IPS-NIHi7 (cell line): Measurements from ENCODE around the gene MYO7A.
A peak's percentile ranks its signal among the peaks of the same experiment; 100 is the strongest.

Experiments used
- DNase-seq: peaks from one replicate; pipeline ENCODE4 v3.0.0; 2012; ENCODE audit warnings: mixed read lengths; ENCODE audit errors: extremely low spot score

MYO7A gene

DNA sequence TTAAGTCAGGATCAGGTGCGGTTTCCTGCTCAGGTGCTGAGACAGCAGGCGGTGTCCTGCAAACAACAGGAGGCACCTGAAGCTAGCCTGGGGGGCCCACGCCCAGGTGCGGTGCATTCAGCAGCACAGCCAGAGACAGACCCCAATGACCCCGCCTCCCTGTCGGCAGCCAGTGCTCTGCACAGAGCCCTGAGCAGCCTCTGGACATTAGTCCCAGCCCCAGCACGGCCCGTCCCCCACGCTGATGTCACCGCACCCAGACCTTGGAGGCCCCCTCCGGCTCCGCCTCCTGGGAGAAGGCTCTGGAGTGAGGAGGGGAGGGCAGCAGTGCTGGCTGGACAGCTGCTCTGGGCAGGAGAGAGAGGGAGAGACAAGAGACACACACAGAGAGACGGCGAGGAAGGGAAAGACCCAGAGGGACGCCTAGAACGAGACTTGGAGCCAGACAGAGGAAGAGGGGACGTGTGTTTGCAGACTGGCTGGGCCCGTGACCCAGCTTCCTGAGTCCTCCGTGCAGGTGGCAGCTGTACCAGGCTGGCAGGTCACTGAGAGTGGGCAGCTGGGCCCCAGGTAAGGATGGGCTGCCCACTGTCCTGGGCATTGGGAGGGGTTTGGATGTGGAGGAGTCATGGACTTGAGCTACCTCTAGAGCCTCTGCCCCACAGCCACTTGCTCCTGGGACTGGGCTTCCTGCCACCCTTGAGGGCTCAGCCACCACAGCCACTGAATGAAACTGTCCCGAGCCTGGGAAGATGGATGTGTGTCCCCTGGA is at the start of gene MYO7A:
TSS of gene MYO7A (plus strand) at position 327 of the 772 bp plus-strand sequence. CDS start 2,389 bp downstream, outside the sequence.
- peak; percentile 69 for DNase-seq

DNA sequence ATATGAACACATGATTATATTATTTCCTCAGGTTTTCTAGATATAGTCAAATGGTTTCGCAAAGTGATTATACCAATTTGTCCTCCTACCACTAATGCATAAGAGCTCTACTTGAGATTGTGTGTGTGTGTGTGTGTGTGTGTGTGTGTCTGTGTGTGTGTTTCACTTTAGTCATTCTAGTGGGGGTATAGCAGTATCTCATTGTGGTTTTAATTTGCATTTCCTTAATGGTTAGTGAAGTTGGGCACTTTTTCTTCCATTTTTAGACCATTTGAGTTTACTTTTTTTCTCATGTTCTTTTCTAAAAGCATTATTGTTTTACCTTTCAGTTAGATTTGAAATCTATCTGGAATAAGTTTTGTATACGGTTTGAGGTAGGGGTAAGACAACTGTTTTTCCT is 48.4 kb upstream of the MYO7A start:
- no peak for DNase-seq

DNA sequence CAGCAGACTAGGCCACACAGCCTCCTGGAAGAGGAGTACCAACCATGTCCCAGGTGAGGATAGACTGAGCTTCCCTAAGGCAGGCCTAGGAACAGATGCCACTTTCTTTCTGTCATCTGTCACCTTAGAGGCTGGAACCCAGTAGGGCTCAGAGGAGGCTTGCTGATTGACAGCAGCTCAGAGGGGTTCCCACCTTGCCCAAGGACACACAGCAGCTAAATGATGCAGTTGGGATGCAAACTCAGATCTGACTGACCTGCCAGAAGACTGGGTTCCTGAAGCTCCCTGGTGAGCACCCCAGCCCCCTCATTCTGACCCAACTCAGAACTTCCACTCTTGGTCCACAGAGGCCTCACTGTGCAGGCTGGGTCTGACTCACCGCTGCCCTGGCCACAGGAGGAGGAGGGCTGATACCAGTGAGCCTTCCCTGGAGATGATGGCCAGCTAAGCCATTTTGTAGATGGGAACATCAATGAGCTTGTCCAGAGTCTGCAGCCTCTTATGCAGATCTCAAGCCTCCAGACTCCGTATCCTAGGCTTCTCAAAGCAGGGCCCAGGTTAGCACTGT is 47.3 kb upstream of the MYO7A start:
- no peak for DNase-seq

DNA sequence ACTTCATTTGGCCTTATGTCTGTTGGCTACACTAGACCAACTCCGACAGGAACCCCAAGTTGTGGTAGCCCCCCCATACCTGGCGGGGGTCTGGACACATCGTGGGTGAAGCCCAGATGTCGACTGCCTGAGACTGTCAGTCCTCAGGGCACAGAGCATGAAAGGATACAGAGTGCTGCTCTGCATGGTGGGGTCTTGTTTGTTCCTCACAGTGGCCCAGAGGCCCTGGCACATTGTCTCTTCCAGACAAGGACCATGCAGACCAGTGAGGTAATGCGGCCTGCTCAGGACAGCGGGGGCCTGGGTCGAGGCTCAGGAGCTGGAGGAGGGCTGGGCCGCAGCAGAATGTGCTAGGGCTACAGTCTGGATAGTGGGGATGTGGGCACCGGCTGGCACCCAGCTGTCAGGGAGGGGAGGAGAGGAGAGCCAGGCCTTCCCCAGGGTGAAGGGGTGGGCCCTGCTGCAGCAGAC is 46.6 kb upstream of the MYO7A start:
- DNase-seq: no peak

DNA sequence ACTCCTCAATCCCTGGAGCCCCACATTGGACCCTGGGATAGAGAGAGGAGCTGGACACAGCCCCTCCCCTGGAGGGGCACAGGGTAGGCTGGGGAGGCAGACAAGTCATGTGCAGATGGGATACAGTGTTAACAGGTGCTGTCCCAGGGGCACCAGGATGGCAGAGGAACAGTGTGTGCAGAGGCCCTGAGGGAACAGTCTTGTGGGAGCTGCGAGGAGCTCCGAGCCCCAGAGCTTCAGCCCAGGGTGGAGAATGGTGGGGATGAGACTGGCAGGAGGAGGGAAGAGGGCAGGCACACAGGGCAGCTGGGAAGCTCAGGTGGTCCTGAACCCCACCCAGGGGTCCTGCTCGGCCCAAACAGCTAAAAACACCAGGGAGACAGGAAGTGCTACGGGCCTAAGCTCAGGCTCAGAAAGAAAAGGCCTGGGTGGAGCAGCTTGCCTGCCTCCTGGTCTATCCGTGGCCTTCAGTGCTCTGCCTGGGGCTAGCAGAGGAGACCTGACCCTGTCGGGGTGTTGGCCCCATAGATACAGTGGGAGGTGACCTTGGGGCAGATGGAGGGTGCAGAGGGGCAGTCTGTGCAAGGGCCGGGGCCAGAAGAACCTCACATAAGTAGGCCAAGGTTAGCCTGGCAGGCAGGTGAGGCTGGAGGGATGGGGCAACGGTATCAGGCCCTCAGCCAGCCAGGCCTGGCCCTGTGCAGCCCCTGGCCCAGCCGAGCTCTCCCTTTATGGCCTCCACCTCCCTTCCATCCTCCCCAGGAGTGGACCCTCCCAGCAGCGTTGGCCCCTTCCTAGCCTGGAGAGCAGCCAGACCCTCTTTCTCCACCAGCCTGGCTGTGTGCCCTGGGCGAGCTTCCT is 45.8 kb upstream of the MYO7A start:
- no peak for DNase-seq

DNA sequence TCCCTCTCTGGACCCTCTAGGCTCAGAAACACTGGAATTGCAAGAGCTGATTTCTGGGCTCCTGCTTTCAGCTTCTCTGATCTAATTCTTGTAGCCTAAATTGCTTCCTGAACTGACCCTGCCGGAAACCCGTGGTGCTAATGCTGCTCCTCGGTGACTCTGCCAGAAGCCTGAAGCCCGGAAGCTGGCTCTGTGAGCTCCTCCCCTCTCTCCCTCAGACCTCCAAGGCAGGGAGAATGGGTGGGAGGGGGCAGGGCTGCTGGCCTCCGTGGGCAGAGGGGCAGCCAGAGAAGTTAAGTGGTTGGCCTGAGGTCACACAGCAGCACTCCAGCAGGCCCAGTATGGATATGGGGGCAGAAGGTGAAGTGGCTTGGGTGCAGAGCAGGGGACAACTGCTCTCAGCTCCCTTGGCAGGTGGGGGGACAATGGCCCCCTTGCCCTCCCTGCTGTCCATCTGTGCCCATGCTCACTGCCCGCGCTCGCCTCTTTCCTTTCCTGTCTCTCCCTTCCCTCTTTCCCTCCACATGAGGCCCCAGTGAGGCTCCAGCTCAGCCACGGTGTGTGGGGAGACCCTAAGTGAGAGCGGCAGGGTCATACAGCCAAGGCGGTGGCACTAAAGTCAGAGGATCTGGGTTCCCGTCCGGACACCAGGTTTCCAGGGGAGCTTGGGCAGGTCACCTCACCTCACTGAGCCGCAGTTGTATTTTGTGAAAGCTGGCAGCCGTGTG is 45.0 kb upstream of the MYO7A start:
- no peak for DNase-seq

DNA sequence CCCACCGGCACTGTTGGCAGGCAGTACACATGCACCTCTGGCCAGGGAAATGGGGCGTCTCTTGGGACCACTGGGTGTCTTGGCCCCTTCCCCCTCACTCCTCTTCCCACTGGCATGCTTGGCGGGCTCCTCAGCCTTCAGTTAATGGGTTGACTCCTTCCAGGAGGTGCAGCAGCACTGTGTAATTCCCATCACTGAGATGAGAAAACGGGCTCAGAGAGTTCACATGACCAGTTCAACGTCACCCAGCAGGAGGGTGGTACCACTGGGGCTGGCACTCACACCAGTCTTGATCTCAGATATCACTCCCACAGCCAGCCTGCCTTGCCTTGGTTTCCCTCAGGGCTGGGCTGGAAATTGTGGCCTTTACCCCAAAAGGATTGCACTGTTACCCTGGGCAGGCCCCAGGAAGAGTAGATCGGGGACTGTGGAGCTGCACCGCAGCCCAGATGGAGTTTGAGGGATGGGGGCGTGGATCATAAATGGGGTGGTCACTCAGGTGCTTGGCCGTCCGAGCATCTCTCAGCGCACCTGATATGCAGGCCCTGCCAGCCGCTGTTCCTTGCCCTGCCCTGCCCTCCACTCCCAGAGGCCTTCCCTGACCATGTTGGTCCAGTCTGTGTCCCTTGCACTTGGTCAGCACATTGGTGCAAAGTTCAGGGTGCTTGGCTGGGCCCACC is 44.3 kb upstream of the MYO7A start:
- no peak for DNase-seq

DNA sequence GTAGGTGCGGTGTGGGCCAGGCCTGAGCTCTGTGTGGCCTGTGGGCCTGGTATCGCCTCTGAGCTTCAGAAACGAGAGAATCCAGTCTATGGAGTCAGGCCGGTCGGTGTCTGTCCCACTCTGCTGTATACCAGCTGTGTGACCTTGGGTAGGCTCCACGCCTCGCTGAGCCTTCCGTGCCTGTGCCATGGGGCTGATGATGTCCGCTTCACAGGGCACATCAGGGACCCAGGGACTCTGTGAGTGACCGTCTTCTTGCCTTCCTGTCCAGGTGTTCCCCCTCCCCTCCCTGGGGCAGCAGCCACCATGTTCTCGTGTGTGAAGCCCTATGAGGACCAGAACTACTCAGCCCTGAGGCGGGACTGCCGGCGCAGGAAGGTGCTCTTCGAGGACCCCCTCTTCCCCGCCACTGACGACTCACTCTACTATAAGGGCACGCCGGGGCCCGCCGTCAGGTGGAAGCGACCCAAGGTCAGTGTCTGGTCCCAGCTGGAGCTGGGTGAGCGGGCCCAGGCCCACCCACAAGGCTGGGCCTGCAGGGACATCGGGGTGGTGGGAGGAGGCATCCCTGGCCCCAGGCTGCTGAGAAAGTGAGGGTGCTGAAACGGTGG is 43.4 kb upstream of the MYO7A start:
- DNase-seq: no peak

DNA sequence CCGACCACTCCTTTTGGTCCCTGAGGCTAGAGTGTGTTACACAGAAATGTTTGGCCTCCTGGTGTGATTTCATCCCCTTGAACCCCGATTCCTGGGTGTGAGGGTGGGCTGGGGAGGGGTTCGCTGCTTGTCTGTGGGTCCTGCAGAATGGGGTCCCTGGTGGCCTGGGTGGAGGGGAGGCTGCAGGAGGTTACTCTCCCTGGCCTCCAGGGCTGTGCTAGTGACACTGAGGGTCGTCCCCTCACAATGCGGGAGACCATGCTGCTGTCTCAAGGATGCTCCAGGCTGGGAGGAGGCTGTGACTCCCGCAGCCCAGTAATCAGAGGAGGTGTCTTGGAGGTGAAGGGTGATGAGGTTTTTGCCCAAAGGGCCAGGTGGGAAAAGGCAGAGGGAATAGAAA is 42.4 kb upstream of the MYO7A start:
- no peak for DNase-seq

DNA sequence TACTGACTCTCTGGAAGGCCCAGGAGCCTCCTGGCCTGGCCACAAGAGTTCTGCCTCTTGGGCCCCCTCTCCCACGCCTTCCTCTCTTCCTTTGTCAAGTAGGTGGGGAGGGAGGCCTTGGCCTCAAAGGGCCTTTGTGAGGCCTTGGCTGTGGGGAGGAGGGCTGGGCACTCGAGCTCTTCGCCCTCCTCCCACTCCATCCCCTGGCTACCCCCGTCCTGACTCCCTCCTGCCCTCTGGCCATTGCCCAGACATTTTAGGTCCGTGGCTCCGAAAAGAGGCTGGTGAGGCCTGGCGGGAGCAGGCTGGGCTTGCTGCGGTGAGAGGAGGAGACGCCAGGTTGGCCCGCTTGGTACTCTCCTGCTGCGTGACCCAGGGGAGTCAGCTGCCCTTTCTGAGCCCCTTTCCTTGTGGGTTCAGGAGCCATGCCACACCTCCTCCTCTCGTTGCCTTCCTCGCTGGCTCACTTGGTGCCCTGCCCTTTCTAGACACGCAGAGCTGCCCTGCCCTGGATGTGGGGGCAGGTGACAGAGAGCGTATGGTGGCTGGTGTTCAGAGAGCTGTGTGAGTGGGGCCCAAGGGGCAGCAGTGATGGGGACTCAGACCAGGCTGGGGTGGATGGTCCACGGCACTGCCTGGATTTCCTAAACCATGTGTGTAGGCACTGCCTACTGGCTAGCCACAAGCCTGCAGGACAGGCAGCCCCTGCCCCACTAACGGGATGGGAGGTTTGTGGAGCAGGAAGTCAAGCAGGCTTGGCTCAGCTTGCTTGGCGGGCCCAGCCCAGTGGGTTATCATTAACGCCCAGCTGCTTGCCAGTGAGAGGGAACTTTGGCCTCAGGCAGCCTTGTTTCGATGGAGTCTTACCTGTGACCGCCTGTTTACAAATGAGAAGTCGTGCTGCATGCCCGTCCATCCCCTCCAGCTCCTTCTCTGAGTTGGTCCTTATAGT is 41.2 kb upstream of the MYO7A start:
- DNase-seq: no peak

DNA sequence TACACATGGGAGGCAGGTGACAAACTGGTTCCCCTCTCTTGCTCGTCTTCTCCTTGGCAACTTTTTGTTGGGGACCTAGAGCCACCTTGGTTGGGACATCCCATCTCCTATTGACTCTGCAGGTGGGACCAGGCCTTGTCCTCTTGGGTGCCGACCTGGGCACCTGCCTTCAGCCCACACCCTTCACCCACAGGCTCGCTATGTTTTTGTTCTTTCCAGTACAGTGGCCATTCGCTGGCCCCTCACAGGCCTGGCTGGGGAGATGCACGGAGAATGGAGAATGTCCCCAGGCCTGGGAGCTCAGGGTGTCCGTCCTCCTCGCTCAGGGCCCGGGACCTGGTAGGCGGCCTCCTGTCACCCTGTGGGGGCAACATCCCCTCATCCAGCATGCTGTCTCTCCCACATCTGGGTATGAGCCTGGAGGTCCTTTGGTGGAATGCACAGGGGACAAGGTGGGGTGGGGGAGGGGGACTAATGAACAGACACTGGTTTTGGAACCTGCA is 40.3 kb upstream of the MYO7A start:
- DNase-seq: no peak

DNA sequence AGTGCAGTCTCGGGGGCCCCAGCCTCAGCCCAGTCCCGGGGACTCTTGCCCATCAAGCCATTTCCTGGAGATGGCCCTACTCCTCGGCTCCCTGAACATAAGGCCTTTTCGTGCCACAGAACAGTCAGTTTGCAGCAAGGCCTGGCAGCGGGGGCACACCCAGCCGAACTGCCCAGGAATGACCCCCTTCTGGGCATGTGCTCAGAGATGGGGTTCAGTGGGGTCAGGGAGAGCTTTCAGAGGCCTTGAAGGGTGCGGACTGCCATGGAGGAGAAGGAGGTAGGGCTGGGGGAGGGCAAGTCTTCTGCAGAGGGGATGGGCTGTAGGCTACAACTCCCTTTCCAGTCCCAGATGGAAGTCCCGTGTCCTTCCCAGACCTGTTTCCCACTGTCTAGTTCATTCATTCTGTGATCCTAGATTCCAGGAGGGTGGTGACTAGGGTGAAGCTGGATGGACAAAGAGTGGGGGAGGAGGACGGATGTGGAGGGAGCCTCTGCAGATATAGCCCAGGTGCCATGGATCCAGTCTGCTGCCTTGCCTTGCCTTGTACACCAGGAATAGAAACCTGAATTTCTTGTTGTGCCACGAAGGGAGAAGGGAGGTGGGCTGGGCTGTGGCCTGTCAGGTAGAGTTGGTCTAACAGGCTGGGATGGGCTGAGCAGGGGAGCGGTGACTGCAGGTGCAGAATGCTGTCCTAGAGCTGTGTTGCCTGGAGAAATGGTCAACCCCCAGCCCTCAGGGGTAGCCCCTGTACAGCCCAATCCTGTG is 39.6 kb upstream of the MYO7A start:
- no peak for DNase-seq

DNA sequence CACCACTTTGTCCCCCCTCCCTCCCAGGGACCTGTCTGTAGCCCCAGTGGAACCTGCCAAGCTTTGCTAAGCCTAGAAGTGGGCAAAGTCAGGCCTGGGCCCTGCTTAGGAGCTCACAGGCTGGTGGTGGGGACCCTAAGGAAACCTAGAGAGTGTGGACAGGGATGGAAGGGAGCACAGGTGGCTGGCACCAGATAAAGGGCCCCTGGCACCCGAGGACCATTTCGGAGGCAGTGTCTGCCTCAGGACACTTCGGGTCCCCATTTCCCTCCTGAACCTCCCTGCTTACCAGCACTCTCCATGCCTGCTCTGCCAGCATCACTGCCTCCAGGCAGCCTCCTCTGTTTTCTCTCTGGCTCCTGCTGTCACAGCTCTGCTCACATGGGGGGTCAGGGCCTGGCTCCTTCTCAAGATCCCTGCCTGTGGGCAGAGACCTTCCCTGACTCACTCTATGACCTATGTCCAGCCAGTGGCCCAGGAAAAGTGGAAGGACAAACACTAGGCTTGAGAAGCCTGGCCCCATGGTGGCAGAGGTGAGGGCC is 39.0 kb upstream of the MYO7A start:
- no peak for DNase-seq

DNA sequence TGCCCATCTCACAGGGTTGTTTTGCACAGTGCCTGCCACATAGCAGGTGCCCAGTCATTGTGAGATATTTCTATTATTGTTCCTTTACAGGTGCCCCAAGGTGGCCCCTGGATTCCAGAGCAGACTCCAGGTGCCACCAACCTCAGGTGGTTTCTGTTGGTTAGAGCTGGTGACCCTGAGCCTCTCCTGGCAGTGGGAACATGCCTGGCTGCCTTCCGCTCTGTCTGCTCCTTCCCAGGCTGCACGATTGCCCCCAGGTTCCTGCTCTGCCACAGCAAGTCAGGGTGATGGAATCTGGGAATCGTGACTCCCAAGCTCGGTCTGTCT is 38.0 kb upstream of the MYO7A start:
- DNase-seq: no peak

DNA sequence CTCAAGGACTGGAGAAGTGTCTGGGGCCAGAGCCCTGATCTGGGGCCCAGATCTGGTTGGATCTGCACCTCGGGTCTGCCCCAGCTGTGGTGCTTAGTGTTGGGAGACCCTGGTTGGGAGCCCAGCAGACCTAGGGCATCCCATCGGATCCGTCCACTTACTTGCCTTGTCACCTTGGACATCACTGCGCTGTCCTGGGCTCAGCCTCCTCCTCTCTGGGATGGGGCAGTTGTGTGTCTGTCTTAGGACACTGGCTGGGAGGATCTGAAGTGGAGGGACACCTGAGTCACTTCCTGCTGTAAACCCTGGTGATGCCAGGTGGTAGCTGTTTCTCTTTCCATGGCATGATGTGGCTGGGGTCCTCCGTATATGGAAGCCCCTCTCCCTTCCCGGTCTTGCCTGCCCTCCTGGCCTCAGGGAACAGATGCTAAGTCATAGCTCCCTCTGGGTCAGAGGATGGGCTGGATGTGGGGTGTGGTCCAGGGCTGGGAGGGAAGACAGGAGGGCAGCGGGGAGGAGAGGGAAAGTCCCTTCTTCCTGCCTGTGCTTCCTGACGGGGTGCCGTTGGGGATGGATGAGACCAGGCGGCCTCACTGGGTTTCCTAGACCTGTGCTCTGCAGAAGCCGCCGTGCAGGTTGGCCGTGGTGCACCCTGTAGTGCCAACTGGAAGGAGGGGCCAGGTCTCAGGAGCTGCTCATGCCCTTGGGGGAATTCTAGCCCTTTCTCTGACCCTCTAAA is 37.5 kb upstream of the MYO7A start:
- peak; percentile 41 for DNase-seq

DNA sequence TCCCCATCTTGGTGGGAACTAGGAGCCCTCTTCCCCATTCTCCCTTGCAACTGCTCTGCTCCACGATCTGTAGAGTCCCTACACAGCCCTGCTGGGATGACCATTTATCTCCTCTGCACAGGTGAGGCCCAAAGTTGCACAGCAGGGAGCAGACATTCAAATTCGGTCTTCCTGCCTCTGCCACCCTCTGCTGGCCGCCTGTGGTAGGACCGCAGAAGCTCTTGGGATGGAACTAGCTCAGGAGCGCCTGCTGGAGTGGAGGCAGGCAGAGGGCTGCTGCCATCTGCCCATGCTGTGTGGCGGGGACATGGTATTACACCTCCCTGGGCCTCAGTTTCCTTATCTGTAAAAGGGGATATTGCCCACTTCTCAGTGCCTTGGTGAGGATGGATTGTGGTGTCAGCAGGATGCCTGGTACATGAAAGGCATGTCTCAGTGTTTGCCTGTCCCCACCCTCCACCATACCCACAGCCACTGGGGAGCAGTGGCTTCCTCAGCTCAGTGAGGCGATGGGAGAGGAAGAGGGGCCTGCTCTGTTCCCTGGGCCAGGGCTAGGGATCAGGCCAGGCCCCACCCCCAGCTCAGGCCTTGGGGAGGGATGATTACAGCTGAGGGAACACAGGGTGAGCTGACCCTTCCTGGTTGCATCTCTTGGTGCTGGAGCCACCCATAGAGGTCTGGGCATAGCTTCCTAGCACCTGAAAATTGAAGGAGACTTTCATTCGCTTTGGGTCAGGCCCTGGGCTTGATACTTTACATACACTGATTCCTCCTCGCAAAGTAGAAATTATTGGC is 36.7 kb upstream of the MYO7A start:
- peak; percentile 95 for DNase-seq

DNA sequence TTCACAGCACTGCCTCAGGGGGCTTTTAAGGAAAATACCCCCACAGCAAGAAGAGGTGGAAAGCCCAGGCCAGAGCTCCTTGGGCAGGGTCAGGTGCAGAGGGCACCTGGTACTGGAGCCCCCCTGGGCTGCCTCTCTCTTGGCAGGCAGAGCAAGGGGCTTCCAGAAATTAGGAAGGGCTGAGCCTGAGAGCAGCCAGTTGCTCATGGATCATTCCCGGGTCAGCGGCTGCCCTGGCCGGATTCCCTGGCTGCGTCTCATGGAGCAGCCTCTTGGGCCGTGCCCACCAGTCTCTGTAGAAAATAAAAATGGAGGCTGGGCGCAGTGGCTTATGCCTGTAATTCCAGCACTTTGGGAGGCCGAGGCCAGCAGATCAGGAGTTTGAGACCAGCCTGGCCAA is 35.7 kb upstream of the MYO7A start:
- no peak for DNase-seq
